IPS-11a (cell line): ENCODE measurements around the gene MEGF6.

Source experiments
- H3K4me3 ChIP-seq: one replicate; pipeline ENCODE4 v1.5.1; 2013; ENCODE audit warnings: low read depth, low read length, control low read depth

MEGF6 gene, protein sequence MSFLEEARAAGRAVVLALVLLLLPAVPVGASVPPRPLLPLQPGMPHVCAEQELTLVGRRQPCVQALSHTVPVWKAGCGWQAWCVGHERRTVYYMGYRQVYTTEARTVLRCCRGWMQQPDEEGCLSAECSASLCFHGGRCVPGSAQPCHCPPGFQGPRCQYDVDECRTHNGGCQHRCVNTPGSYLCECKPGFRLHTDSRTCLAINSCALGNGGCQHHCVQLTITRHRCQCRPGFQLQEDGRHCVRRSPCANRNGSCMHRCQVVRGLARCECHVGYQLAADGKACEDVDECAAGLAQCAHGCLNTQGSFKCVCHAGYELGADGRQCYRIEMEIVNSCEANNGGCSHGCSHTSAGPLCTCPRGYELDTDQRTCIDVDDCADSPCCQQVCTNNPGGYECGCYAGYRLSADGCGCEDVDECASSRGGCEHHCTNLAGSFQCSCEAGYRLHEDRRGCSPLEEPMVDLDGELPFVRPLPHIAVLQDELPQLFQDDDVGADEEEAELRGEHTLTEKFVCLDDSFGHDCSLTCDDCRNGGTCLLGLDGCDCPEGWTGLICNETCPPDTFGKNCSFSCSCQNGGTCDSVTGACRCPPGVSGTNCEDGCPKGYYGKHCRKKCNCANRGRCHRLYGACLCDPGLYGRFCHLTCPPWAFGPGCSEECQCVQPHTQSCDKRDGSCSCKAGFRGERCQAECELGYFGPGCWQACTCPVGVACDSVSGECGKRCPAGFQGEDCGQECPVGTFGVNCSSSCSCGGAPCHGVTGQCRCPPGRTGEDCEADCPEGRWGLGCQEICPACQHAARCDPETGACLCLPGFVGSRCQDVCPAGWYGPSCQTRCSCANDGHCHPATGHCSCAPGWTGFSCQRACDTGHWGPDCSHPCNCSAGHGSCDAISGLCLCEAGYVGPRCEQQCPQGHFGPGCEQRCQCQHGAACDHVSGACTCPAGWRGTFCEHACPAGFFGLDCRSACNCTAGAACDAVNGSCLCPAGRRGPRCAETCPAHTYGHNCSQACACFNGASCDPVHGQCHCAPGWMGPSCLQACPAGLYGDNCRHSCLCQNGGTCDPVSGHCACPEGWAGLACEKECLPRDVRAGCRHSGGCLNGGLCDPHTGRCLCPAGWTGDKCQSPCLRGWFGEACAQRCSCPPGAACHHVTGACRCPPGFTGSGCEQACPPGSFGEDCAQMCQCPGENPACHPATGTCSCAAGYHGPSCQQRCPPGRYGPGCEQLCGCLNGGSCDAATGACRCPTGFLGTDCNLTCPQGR (N-terminal part only)

DNA sequence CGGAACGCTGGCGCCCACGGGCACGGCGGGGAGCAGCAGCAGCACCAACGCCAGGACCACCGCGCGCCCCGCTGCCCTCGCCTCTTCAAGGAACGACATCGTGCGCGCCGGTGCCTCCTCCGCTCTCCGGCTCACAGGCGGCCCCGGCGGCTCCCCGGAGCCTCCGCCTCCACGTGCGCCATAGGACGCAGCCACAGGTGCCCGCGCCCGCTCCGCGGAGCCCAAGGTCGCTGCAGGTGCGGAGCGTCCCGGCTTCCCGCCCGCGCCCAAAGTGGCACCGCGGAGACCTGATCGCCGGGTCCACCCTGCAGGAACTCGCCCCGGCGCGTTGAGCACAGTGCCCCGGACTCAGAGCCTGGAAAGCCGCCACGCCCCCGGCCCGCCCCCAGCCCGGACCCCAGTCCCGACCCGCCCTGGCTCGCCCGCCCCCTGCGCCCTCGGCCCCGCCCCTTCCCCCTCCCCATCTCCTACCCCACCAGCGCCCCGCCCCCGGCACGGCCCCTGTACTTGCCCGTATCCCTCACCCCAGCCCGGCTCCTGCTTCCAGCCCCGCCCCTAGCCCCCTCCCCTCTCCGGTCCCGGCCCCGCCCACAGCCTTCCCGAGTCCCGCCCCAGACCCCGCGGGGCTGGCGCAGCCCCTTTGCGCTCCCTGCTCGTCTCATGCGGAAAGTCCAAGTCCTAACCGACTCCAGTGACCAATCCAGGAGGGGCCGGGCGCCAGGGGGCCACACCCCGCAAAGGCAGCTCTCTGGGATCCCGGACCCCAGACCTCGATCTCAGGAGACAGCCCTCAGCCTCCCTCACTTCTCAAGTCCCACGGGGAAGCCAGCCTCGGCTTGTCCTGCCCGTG, at the start of gene MEGF6:
TSS of gene MEGF6 (minus strand) at position 339 of the 850 bp plus-strand sequence. CDS start at position 99, 240 bp downstream.
- H3K4me3 ChIP-seq: peak within 1 kb of the TSS; percentile 47

DNA sequence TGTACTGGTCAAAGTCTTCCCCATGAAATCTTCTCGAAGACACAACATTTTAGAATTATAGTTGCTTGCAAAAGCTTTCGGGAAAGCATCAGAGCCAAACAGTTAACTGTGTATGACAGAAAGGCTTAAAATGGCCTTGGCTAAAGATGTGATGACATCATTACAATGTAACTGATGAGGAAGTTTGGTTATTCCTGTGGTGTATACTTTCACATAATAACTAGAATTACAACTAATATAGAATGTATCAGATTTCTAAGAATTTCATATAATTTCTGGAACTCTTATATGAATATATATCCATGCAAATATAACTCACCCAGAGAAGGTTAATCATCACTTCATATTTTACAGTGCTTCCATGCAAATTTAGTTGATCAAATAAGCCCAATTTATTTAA, 49.4 kb upstream of the MEGF6 start:
- H3K4me3 ChIP-seq: no peak overlapping the region

DNA sequence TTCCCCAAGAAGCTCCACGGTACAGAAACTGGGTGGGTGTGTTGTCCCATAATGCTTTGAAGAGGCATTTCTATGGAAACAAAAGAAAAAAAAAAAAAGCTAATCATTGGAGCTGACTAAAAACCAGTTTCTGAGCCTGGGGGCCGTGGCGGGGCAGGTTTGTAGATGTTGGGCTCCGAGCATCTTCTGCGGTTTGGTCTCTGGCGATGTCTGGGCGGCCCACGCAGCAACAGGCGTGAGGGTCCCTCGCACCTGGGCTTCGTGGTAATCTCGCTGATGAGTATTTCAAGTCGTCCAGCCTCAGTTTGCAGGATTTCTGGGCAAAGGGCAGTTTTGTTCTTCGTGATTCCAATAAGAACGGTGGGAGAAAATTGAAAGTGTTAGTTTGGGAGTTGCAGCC, 47.8 kb upstream of the MEGF6 start:
- H3K4me3 ChIP-seq: no peak overlapping the region

DNA sequence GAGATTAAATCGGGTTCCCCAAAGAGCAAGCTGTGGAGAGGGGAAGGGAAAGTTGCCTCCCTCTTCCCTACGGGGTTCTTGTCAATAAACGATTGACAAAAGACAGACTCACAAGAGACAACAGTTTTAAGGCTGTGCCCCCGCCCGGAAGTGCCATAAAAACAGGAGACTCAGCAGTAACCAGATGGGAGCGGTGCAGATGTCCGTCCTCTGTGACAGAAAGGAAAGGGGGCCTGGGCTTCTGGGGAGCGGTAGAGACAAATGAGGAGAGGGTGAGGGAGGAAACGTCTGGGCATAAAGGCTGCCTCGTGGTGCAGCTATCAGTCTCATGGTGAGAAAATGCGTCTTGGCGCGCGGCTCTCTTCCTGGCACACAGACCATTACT, 46.9 kb upstream of the MEGF6 start:
- no peak overlapping the region for H3K4me3 ChIP-seq

DNA sequence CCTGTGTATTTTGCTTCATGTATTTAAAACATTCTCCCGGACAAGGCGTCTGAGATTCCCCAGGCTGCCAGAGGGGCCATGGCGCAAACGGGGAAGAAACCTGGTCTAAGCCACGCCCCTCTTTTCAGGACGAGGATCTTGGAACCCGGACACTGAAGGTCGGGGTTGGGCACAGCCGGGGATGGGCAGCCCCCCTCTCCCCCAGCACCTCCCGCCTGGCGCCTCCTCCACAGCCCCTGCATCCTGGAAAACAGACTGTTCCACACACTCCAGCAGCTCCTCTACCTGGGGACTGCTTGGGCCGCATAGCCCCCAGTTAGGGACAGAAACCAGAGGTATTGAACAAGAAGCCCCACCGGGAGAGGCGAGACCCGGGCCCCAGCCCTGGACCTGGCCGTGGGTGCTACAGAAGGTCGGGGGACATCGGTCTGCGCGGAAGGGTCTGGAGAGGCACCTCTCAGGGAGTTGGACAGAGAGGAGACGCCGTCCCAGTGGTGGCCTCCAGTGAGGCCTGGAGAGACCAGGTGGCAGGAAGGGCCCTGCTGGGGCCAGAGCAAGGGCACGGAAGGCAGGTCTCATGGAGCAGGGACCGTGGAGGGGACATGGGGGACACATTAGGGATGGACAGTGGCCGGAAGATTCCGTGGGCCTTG, 46.4 kb upstream of the MEGF6 start:
- no peak overlapping the region for H3K4me3 ChIP-seq

DNA sequence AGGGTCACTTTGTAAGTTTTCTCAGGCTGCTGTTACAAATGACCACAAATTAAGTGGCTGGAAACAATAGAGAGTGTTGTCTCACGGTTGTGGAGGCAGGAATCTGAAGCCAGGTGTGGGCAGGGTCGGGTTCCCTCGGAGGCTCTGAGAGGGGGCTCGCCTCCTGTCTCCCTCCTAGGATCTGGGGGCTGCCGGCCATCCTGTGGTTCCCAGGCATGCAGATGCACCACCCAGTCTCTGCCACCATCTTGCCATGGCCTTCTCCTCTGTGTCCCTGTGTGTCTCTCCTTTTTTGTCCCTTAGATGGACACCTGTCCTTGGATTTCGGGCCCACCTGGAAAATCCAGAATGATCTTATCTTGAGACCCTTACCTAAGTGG, 45.8 kb upstream of the MEGF6 start:
- H3K4me3 ChIP-seq: no peak overlapping the region

DNA sequence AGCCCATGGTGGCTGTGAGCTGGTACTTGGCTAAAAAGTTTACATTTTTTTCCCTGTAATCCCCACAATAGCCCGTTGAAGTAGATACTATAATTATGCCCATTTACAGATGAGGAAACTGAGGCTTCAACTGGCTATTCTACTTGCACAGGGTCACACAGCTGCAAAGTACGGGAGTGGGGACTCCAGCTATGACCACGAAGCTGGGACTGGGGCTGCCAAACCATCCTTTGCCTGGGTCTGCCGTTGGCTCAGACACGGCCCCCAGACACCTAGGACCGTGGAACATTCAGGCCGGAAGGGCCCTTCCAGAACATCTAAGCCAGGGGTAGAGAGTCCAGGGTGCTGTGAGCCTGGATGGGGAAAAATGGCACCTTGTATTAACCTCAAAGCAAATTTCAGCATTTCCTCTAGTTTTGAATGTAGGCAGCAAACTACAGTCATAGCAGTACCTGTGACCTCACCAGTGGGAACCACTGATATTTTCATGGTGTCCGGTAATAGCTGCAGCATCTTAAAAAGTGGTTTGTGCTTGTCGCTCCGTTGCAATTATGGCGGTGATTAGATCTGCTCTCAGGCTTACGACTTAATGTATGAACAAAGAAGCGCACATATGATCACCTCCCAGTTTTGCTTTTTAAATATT, 45.3 kb upstream of the MEGF6 start:
- no peak overlapping the region for H3K4me3 ChIP-seq

DNA sequence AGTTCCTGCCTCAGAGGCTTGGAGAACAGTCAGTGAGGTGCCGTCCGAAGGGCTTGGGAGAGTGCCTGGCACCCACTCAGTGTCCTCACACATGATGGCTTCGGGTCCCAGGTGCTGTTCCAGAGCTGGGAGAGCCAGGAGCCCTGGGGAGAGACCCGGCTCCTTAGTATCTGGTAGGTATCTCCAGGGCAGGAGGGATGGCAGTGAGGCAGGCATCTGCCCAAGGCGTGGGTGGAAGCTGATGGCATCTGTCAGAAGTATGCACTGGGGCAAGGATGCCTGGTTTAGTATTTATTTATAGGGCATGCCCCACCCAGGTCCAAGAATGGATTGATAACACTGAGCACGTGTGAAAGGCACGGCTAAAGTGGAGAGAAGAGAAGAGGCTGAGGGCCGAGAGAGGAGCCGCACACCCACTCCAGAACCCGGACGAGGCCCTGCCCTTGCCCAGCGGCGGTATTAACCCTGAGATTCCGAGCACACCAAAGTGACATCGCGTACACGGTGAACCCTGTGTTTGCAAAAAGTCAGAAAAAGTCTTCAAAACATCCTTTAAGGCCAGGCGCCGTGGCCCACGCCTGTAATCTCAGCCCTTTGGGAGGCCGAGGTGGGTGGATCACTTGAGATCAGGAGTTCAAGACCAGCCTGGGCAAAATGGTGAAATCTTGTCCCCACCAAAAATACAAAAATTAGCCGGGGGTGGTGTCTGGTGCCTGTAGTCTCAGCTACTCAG, 43.4 kb upstream of the MEGF6 start:
- no peak overlapping the region for H3K4me3 ChIP-seq

DNA sequence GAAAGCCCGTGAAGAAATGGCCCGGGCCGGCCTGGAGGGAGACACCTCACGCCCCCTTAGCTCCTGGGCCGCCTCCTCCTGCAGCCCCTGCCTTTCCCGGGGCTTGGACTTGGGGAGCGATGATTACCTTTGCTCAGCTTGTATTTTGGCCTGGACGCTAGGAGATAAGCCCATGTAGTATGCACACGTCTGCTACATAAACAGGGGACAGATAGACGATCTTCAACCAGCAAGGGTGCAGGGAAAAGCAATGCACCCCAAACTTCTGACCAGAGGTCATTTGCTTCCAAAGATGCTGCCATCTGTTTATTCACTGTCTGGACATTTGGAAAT, 41.9 kb upstream of the MEGF6 start:
- no peak overlapping the region for H3K4me3 ChIP-seq

DNA sequence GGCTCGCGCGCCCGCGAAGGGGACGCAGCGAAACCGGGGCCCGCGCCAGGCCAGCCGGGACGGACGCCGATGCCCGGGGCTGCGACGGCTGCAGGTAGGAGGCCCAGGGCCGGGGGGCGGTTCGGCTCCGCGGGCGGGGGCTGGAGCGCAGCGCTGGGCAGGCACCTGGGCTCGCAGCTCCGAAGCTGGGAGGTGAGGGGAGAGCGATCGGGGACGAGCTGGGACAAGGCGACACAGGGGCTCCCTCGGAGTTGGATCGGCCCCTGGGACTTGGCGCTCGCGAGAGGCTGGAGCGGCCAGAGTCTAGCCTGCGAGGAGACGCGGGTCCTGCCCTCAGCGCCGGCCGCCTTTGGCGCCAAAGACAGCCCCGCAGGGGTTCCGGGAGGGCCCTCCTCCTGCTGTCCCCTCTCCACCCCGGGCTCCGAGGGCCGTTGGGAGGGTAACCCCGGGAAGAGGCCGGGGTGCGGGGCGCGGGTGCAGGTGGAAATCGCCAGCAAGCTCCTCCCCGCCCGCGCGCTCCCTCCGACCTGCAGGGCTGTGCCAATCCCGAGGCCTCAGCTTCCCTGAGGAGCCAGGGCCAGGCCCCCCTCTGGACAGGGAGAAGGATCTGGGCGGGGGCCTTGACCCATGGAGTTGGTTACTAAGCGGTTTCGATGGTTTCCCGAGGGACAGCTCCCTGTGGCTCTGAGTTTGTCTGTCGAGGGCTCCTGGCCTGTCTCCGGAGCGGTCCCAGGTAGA, 41.4 kb upstream of the MEGF6 start:
- H3K4me3 ChIP-seq: peak overlapping the region; percentile 33

DNA sequence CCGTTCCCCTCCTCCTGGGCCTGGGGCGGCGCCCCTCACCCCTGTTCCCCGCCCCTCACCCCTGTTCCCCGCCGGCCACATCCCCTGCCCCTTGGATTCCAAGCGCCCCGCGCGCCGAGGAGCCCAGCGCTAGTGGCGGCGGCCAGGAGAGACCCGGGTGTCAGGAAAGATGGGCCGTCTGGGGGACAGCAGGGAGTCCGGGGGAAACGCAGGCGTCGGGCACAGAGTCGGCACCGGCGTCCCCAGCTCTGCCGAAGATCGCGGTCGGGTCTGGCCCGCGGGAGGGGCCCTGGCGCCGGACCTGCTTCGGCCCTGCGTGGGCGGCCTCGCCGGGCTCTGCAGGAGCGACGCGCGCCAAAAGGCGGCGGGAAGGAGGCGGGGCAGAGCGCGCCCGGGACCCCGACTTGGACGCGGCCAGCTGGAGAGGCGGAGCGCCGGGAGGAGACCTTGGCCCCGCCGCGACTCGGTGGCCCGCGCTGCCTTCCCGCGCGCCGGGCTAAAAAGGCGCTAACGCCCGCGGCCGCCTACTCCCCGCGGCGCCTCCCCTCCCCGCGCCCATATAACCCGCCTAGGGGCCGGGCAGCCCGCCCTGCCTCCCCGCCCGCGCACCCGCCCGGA, 40.7 kb upstream of the MEGF6 start, which contains the start of gene TP73:
TSS of gene TP73 (plus strand) at position 587 of the 618 bp plus-strand sequence. CDS start 29,850 bp downstream, outside the sequence.
- H3K4me3 ChIP-seq: peak within 1 kb of the TSS; percentile 35

DNA sequence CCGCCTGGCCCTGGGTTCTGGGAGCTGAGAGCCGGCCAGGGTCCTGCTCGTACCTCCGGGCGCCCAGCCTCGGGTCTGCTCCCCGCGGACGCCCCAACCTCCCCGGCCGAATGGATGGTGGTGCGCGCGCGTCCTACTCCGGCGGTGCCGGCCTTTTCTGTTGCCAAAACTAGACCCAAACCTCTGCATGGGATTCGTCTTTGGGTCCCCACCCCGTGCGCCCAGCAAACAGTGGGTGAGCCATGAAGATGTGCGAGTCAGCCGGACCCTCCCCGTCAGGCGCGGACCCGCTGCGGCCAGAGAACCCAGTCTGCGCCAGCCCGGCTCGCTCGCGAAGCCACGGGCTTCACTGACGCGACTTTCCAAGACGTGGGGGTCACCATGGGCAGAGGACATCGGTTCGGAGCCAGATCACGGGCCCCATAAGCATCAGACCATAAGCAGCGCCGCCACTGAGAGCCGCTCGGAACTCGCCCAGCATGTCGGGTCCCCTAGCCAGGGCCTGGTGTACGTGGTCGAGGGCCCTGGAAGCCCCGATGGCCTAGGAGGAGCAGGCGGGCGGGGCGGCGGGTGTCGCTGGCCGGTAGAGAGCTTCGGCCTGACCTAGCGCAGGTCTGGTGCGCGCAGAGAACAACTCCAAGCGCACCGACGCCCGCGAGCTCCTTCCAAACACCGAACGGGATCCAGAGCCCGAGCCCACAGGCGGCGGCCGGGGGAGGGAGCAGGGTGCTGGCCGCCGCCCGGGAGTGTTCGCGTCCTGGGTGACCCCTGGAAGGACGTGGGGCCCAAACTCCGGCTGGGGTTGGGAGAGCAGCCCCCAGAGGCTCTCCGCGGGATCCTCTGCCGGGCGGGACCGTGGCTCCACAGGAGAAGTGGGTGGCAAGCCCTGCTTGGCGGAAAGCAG, 40.0 kb upstream of the MEGF6 start:
- H3K4me3 ChIP-seq: peak overlapping the region; percentile 35

DNA sequence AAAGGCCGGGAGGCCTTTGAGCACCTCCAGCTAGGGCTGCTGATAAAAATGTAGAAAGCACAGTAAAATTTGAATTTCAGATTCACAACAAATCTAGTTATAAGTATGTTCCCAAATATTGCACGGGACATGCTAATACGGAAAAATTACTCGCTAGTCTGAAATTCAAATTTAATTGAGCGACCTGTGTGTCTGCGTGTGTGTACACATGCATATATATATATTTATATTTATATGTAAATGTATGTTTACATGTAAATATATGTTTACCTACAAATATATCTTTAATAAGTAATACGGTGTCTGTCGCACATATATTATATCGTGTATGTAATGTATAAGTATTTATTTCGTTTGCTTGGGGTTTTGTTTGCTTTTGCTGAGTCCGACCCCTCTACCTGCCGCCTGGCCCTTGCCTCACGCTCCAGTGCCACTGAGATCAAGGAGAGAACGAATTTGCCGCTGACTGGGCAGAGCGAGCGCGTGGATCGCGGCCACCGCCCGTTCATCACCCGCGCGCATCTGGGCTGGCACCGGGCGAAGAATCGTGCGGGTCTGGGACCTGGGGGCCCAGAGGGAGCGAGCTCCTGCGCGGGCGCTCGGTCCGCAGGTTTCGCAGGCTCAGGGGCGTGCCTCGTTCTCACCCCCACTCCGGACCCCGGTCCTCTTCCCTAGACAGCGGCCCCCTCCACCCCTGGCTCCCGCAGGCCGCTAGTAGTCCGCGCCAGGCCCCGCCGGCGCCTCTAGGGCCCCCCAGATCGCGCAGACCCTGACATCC, 39.1 kb upstream of the MEGF6 start:
- H3K4me3 ChIP-seq: no peak overlapping the region

DNA sequence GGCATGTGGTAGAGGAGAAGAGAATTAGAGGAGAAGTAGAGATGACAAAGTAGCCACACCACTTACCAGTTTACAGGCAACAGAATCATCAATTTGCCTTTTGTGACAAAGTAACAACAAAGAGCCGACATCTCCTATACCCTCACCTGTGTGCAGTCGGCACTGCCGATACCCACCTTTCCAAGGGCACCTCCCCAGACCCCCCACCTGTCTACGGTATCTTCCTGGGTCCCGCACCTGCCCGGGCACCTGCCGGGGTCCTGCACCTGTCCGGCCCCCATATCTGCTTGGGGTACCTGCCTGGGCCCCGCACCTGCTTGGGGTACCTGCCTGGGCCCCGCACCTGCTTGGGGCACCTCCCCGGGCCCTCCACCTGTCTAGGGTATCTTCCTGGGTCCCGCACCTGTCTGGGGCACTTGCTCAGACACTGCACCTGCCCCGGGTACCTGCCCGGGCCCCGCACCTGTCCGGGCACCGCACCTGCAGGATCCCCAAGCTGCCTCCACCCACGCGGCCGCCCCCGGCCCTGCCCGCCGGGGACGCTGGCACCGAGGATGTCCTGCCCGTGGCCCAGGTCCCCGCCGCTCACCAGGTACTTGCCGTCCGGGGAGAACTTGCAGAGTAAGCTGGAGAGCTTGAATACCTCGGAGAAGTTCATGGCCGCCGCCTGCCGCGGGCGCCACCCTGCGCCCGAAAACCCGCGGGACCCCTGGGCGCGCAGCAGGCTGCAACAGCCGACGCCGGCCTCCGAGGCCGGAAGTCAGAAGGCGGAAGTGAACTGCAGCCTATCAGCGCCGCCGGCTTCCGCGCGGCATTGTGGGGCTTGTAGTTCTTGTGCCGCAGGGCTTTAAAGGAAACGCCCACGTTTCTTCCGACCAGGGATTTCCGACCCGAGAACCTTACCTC, 38.3 kb upstream of the MEGF6 start, which contains the start of gene WRAP73:
TSS of gene WRAP73 (minus strand) at position 762 of the 906 bp plus-strand sequence. CDS start at position 658, 104 bp downstream.
- H3K4me3 ChIP-seq: peak within 1 kb of the TSS; percentile 69

DNA sequence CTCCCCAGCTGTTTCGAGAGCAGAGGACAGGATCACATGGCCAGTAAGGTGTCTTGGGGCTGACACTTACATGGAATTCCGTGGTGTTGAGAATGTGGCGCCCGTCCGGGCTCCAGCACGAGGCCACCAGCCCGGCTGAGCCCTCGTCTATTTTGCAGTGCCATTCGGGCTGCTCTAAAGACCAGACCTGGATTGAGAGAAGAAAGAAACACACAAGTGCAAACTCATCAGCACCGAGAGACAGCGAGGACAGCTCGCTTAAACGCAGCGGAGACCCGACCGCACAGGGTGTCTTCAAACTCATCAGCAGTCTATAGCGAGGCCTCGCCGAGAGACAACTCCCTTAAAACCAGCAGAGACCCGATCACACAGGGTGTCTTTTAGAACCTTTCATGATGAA, 35.3 kb upstream of the MEGF6 start:
- no peak overlapping the region for H3K4me3 ChIP-seq
